Measurements from ENCODE around the gene MAB21L1.

Gene MAB21L1

DNA sequence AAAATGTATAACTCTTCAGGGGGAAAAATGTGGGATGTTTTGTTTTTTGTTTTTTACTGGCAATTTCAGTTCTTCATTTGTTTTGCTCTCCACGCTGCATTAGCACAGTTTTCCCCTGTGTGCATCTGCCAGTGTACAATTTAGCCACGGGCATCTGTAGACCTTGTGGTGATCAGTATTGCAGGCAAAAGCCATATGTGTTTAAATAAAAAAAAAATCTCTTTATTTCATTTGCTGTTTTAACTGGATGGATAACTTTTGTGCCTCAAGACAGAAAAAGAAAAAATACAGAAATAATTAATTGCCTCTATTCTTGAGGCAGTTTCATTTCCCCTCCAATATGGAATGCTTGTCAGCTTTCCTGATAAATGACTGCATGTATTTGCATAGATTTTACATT is 7.9 kb upstream of the MAB21L1 start:
- Histone ChIP-seq H3K79me1 (ENCODE audit: low read length) (no peaks in the 10 kb centered on the region), H3K27ac (ENCODE audit: low read depth, low read length) (no peak overlapping the region), H3K4ac (ENCODE audit: low read depth, low read length) (no peak overlapping the region), H4K8ac (ENCODE audit: low read depth, low read length) (no peak overlapping the region), H3K9ac (ENCODE audit: low read length) (no peak overlapping the region), H3K4me2 (ENCODE audit: low read length) (no peak overlapping the region), H3K27me3 (ENCODE audit: insufficient read depth, low read length) (no peaks in the 10 kb centered on the region), H3K79me2 (ENCODE audit: control insufficient read depth, insufficient read depth, low read length, poor library complexity) (no peaks in the 10 kb centered on the region), H3K9me3 (ENCODE audit: insufficient read depth, low read depth, low read length) (no peaks in the 10 kb centered on the region), H2BK12ac (ENCODE audit: low read length) (no peak overlapping the region), H4K12ac (ENCODE audit: low read depth, low read length) (no peak overlapping the region), H3K36me3 (ENCODE audit: control insufficient read depth in 1 of 2, insufficient read depth in 2 of 2, low read length in 2 of 2) (no peaks in the 10 kb centered on the region), H3K18ac (ENCODE audit: low read length) (no peak overlapping the region), H2BK120ac (ENCODE audit: insufficient read depth, low read length, poor library complexity) (no peak overlapping the region), H3K23ac (ENCODE audit: low read length) (no peak overlapping the region), H2BK5ac (ENCODE audit: low read depth, low read length, poor library complexity) (no peak overlapping the region), H4K91ac (ENCODE audit: low read depth, low read length) (no peak overlapping the region), H2AK5ac (ENCODE audit: low read length) (no peak overlapping the region), H2AFZ (ENCODE audit: insufficient read depth, low read length, poor library complexity) (no peak overlapping the region), H3K4me1 (ENCODE audit: control insufficient read depth in 1 of 2, insufficient read depth in 2 of 2, low read length in 2 of 2) (no peaks in the 10 kb centered on the region), H3K4me3 (ENCODE audit: low read depth, low read length) (no peak overlapping the region), H3K14ac (ENCODE audit: low read length) (no peak overlapping the region)
- no CpG with 5 or more reads among the region's 2 CpGs for WGBS (ENCODE audit: extremely low coverage, insufficient coverage, insufficient read length)
- DNase-seq, result no peak

- H3K9ac ChIP-seq (ENCODE audit: low read length), result no peak overlapping the region
- H3K9me3 ChIP-seq (ENCODE audit: insufficient read depth, low read depth, low read length), result peaks cover under 1% of the 10 kb centered on the region
- H3K79me2 ChIP-seq (ENCODE audit: control insufficient read depth, insufficient read depth, low read length, poor library complexity), result no peaks in the 10 kb centered on the region
- no peak overlapping the region for H4K91ac ChIP-seq (ENCODE audit: low read depth, low read length)
- H3K4me1 ChIP-seq (ENCODE audit: control insufficient read depth in 1 of 2, insufficient read depth in 2 of 2, low read length in 2 of 2), result peaks cover 0 to under 1% of the 10 kb centered on the region in 2 experiments
- H3K18ac ChIP-seq (ENCODE audit: low read length), result no peak overlapping the region
- no peak overlapping the region for H3K4me3 ChIP-seq (ENCODE audit: low read depth, low read length)
- no peak overlapping the region for H3K14ac ChIP-seq (ENCODE audit: low read length)
- H4K12ac ChIP-seq (ENCODE audit: low read depth, low read length), result no peak overlapping the region
- no peak overlapping the region for H2BK120ac ChIP-seq (ENCODE audit: insufficient read depth, low read length, poor library complexity)
- no CpG with 5 or more reads among the region's 3 CpGs for WGBS (ENCODE audit: extremely low coverage, insufficient coverage, insufficient read length)
- no peak overlapping the region for H4K8ac ChIP-seq (ENCODE audit: low read depth, low read length)
- H2AFZ ChIP-seq (ENCODE audit: insufficient read depth, low read length, poor library complexity), result no peak overlapping the region
- no peak overlapping the region for H2BK5ac ChIP-seq (ENCODE audit: low read depth, low read length, poor library complexity)
- H3K4me2 ChIP-seq (ENCODE audit: low read length), result no peak overlapping the region
- H2BK12ac ChIP-seq (ENCODE audit: low read length), result no peak overlapping the region
- H3K27ac ChIP-seq (ENCODE audit: low read depth, low read length), result no peak overlapping the region
- no peaks in the 10 kb centered on the region for H3K79me1 ChIP-seq (ENCODE audit: low read length)
- no peak overlapping the region for H3K4ac ChIP-seq (ENCODE audit: low read depth, low read length)
- no peak for DNase-seq
- H2AK5ac ChIP-seq (ENCODE audit: low read length), result no peak overlapping the region
- H3K36me3 ChIP-seq (ENCODE audit: control insufficient read depth in 1 of 2, insufficient read depth in 2 of 2, low read length in 2 of 2), result no peaks in the 10 kb centered on the region
- H3K27me3 ChIP-seq (ENCODE audit: insufficient read depth, low read length), result peaks cover 5% of the 10 kb centered on the region
- H3K23ac ChIP-seq (ENCODE audit: low read length), result no peak overlapping the region
Observed at GRCh38 chr13:35483761-35484160, 7.3 kb upstream of the MAB21L1 start.

GRCh38 chr13:35482527-35482926 is 6.0 kb upstream of the MAB21L1 start:
- Histone ChIP-seq H2BK12ac (ENCODE audit: low read length) (no peak overlapping the region), H2AK5ac (ENCODE audit: low read length) (no peak overlapping the region), H3K27ac (ENCODE audit: low read depth, low read length) (no peak overlapping the region), H4K91ac (ENCODE audit: low read depth, low read length) (no peak overlapping the region), H2BK5ac (ENCODE audit: low read depth, low read length, poor library complexity) (no peak overlapping the region), H3K79me1 (ENCODE audit: low read length) (no peaks in the 10 kb centered on the region), H3K14ac (ENCODE audit: low read length) (no peak overlapping the region), H3K18ac (ENCODE audit: low read length) (no peak overlapping the region), H4K12ac (ENCODE audit: low read depth, low read length) (no peak overlapping the region), H3K9me3 (ENCODE audit: insufficient read depth, low read depth, low read length) (peaks cover 4% of the 10 kb centered on the region), H3K9ac (ENCODE audit: low read length) (no peak overlapping the region), H4K8ac (ENCODE audit: low read depth, low read length) (no peak overlapping the region), H3K4me3 (ENCODE audit: low read depth, low read length) (no peak overlapping the region), H3K4me2 (ENCODE audit: low read length) (no peak overlapping the region), H3K4ac (ENCODE audit: low read depth, low read length) (no peak overlapping the region), H2BK120ac (ENCODE audit: insufficient read depth, low read length, poor library complexity) (no peak overlapping the region), H3K4me1 (ENCODE audit: control insufficient read depth in 1 of 2, insufficient read depth in 2 of 2, low read length in 2 of 2) (peaks cover 6 to 7% of the 10 kb centered on the region in 2 experiments), H3K27me3 (ENCODE audit: insufficient read depth, low read length) (peaks cover 15% of the 10 kb centered on the region), H3K79me2 (ENCODE audit: control insufficient read depth, insufficient read depth, low read length, poor library complexity) (no peaks in the 10 kb centered on the region), H2AFZ (ENCODE audit: insufficient read depth, low read length, poor library complexity) (no peak overlapping the region), H3K36me3 (ENCODE audit: control insufficient read depth in 1 of 2, insufficient read depth in 2 of 2, low read length in 2 of 2) (no peaks in the 10 kb centered on the region), H3K23ac (ENCODE audit: low read length) (no peak overlapping the region)
- DNase-seq, result no peak
- WGBS (ENCODE audit: extremely low coverage, insufficient coverage, insufficient read length), result 100% methylated on average over 1 of the region's 1 CpG

DNA sequence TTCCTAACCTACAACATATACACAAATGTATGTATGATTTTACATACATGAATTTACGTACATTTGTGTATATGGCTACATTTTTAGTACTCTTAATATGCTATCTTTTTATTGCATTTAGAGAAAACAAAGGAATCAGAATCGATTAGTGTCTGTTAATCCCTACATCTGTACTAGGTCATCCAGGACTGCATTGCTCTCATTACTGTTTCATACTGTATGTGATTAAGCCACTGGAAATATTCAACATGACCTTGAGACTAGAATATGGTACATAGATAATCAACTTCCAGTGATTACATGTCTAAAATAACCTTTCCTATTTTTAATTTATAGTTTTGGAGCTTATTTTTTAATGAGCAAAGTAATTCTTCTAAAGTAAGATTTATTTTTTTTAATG is 5.3 kb upstream of the MAB21L1 start:
- no peak overlapping the region for H2BK12ac ChIP-seq (ENCODE audit: low read length)
- no CpG with 5 or more reads among the region's 2 CpGs for WGBS (ENCODE audit: extremely low coverage, insufficient coverage, insufficient read length)
- no peak overlapping the region for H3K9ac ChIP-seq (ENCODE audit: low read length)
- H3K14ac ChIP-seq (ENCODE audit: low read length), result no peak overlapping the region
- no peaks in the 10 kb centered on the region for H3K36me3 ChIP-seq (ENCODE audit: control insufficient read depth in 1 of 2, insufficient read depth in 2 of 2, low read length in 2 of 2)
- H3K4me2 ChIP-seq (ENCODE audit: low read length), result no peak overlapping the region
- H4K12ac ChIP-seq (ENCODE audit: low read depth, low read length), result no peak overlapping the region
- no peak overlapping the region for H2BK5ac ChIP-seq (ENCODE audit: low read depth, low read length, poor library complexity)
- peaks cover 4% of the 10 kb centered on the region for H3K9me3 ChIP-seq (ENCODE audit: insufficient read depth, low read depth, low read length)
- H3K27ac ChIP-seq (ENCODE audit: low read depth, low read length), result no peak overlapping the region
- no peak for DNase-seq
- H4K91ac ChIP-seq (ENCODE audit: low read depth, low read length), result no peak overlapping the region
- no peak overlapping the region for H2AK5ac ChIP-seq (ENCODE audit: low read length)
- no peak overlapping the region for H3K4me3 ChIP-seq (ENCODE audit: low read depth, low read length)
- H3K18ac ChIP-seq (ENCODE audit: low read length), result no peak overlapping the region
- no peaks in the 10 kb centered on the region for H3K79me2 ChIP-seq (ENCODE audit: control insufficient read depth, insufficient read depth, low read length, poor library complexity)
- no peak overlapping the region for H2AFZ ChIP-seq (ENCODE audit: insufficient read depth, low read length, poor library complexity)
- H4K8ac ChIP-seq (ENCODE audit: low read depth, low read length), result no peak overlapping the region
- H3K4me1 ChIP-seq (ENCODE audit: control insufficient read depth in 1 of 2, insufficient read depth in 2 of 2, low read length in 2 of 2), result peaks cover 6 to 7% of the 10 kb centered on the region in 2 experiments
- H3K4ac ChIP-seq (ENCODE audit: low read depth, low read length), result no peak overlapping the region
- H3K23ac ChIP-seq (ENCODE audit: low read length), result no peak overlapping the region
- no peaks in the 10 kb centered on the region for H3K79me1 ChIP-seq (ENCODE audit: low read length)
- H2BK120ac ChIP-seq (ENCODE audit: insufficient read depth, low read length, poor library complexity), result no peak overlapping the region
- peaks cover 17% of the 10 kb centered on the region for H3K27me3 ChIP-seq (ENCODE audit: insufficient read depth, low read length)
